DMS53 treated with DMSO at 0.1 percent for 48 hours (cell line): ENCODE data around the gene MRPS5.
"Not testable (repeated sequence)": the region's sequence is repeated elsewhere in the genome, so short reads cannot be mapped to it uniquely, and the experiment has no call there.

ENCODE experiments used
- DNase-seq: peaks from one replicate; lab custom pipeline; 2025; ENCODE audit not compliant: unreplicated experiment; lab: John Stamatoyannopoulos, UW

Gene MRPS5

DNA sequence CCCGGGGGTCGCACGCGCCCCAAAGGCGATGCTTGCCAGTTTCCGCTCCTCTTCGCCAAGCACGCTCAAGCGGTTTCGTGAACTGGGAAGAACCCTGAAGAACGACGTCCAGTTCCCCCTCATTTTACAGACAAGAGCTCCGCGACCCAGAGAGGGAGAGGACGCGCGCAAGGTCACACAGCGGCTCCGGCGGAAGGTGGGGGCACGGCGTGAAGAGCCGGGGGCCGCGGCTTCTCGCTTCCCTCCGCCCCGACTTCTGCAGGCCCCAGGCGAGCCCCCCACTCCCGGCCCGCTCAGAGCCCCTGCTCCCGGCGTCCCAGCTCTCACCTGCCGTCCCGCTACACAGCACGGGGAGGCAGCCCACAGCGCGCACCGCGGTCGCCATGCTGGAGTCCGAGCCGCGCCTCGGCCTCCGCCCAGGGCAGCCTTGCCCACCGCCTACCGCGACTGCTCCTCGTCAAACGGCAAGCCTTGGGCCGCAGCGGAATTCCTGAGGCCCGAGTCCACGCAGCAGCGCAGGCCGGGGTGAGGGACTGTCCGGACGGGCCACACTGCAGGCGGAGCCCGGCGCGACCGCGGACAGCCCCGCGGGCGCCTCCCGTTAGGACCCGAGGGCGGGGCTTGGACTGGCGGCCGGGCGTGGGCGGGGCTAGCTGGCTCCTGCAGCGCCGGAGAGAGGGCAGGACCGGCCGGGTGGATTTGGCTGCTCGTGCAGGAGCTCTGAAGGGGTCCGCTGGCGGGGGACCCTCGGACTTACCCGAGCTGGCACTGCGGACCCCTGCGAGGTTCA lies at the start of gene MRPS5:
Gene MRPS5, minus strand, starts transcription at position 402 of the 790 bp plus-strand sequence. Its CDS starts 17 bp downstream, at position 385.
- peak; percentile 65 for DNase-seq

DNA sequence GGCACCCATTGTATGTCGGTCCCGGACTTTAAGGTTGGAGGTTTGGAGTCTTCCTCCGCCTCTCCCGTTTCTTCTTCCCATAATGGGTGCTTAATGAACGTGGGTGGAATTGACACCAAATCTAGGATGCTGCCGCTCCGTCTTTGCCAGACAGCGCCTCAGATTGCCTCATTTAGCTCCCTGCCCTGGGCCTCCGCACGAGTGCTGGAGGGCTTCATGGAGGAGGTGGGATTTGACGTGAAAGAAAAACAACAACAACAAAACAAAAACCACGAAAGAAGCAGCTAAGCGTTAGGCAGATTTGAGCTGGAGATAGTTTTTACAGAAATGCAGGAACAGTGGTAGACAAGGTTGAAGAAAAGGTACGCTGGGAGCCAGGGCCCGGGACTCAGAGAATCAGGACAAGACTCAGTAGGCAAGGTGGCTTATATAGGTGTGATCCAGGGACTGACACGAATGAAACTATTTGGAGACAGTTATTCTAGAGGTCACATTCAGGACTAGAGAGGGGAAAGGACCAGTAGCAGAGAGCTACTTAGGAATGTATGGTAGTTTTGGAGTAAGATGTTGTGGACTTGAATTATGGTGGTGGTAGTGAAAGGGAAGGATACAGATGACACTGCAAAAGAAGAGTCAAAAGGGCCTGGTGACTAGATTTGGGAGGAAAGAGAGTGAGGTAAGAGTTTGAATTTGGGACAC lies 44.6 kb upstream of the MRPS5 start:
- DNase-seq = peak; percentile 32

DNA sequence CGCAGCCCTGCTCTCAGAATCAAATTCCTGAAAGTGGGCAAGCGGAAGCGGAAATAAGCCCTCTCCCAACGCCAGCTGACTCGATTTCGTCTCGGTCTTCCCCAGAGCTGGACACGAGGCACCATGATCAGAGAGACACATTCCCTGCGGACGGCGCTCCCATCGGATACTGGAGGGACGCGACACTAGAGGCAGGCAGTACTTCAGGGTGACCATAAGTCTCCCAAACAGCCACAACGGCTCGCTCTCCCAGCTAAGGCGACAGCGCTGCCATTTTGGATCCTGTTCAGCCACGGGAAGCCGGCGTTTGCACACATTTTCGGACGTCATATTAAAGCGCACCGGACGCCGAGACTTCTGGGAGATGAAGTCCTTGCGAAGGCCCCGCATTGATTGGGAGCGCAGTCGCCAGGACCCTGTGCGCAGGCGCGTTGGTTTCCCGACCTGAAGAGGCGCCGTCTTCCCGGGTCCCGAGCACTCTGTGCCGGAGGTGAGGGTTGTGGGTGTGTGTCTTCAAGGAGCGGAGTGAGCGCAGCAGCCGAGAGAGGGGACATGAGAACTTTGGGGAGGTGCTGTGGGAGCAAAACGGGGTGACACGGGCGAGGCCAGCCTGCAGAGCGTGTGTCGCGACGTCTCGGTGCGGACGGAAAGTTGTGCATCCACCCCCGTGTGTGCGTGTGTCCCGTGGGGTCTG lies 43.9 kb upstream of the MRPS5 start, which contains the start of gene ZNF2:
Gene ZNF2, plus strand, starts transcription at position 439 of the 694 bp plus-strand sequence. CDS start 10,418 bp downstream, outside the sequence.
- DNase-seq = peak; percentile 99

DNA sequence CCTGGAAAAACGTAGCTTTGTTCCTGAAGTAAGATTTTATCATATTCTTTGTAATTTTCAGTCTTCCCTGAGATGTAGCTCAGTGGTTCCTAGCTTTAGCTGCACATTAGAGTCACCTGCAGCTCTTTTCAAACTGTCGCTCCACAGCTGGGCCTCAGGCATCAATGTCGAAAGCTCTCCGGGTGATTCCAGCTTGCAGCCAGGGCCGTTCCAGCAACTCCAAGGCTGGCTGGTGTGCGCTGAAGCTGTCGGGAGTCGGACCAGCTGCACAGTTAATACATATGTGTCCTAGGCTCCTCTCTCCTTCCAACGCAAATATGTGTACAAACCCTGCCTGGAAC lies 43.4 kb upstream of the MRPS5 start:
- DNase-seq = peak; percentile 69

DNA sequence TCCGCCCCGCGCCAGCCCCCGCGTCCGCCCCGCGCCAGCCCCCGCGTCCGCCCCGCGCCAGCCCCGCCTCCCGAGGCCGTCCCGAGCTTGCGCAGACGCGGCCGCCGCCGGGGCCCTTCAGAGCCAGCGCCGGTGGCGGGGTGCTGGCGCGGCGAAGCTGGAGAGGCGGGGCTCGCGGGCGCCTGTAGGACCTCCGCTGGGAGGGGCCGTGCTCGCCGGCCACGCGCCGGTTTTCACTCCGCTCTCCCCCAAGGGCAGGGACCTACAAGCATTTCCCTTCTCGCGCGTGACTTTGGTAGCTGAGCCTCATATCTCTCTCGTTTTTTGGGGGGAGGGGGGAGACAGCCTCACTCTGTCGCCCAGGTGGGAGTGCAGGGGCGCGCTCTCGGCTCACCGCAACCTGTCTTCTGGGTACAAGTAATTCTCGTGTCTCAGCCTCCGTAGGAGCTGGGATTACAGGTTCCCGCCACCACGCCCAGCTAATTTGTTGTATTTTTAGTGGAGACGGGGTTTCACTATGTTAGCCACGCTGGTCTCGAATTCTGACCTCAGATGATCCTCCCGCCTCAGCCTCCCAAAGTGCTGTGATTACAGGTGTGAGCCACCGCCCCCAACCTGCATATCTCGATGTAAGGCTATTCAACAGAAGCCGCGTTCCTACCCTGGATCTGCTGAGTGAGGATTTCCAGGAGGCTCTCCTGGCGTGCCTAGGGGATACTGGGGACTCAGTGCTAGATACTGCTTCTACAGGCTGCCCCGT lies 38.3 kb upstream of the MRPS5 start, which contains the start of gene ZNF514:
Gene ZNF514, minus strand, starts transcription at position 159 of the 760 bp plus-strand sequence. CDS start 6,595 bp downstream, outside the sequence.
- DNase-seq = peak; percentile 75

DNA sequence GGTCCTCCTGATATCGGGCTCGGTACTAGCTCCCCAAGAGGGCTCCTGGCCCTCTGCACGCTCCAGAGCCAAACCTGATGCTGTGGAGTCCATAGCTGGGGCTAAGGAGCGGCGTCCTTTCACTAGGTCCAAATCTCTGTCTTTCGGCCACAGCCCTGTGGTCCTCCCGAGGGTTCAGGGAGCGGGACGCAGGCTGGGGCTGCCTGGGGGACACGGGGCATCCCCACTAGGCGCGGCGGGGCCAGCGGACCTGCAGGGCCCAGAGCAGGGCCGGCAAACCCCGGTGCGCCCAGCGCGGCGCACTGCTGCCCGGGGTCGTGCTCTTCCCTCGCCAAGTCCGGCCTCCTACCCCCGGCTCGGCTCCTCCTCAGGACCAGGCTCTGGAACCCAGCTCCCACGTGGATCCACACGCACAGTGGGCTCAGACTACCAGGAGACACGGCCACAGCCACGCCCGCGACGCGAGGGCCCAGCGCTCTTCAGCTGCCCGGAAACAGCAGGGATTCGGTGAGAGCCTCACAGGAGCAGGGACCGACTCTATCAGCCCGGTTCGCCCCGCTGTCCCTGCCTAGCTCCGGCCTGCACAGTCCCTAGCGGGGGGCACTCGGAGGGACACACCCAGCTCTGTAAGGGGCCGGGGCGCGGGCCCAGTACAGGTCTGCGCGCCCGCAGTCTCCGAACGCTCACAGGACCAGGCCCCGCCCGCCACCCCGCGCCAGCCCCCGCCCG lies 37.4 kb upstream of the MRPS5 start:
- DNase-seq = peak; percentile 10

DNA sequence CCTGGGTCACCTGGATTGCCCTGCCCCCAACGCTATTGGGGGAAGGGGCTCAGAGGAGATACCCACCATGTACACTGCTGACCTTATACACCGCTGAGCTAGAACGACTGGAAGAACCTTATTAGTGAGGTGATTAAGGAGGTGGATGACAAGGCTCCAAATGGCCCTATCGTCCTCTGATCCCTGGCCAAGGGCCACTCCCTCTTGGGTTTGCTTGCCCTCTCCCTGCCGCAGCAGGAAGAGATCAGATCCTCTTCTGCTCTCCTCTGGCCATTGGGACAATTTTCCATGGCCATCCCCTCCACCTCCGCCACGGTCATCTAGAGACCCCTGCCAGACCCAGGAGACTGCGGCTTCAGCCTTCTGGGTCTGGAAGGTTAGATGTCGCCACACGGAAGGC lies 36.8 kb upstream of the MRPS5 start:
- no peak for DNase-seq

DNA sequence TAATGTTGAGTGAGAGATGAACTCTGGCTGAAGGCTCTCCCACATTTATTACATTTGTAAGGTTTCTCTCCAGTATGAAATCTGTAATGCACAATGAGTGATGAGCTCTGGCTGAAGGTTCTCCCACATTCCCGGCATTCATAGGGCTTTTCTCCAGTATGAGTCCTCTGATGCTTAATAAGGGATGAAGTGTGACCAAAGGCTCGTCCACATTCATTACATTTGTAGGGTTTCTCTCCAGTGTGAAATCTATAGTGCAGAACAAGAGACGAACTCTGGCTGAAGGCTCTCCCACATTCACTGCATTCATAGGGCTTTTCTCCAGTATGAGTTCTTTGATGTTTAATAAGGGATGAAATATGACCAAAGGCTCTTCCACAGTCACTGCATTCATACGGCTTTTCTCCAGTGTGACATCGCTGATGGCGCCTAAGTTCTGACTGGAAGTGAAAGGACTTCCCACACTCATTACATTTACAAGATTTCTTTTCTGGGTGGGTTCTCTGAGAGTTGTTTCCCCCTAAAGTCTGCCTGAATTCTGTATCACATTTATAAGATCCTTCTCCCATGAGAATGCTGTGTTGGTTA lies 27.9 kb upstream of the MRPS5 start:
- no peak for DNase-seq

DNA sequence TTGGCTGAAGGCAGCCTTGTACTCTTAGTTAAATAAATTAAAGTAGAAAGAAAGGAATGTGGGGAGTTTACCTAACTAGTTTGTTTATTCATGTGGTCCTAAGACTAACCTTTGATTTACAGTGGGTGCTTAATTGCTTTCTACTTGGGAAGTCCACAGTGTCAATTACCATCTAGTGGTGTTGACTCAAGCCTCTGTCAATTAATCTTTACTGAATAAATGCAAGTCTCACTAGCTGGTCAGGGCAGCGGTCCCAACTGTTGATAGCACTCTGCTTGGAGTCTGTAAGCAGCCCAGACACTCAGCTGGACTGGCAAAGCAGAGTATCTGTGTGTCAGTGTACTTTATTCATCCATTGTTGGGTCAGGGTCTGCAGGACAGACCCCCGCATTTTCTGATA lies 22.2 kb upstream of the MRPS5 start:
- DNase-seq = no peak

DNA sequence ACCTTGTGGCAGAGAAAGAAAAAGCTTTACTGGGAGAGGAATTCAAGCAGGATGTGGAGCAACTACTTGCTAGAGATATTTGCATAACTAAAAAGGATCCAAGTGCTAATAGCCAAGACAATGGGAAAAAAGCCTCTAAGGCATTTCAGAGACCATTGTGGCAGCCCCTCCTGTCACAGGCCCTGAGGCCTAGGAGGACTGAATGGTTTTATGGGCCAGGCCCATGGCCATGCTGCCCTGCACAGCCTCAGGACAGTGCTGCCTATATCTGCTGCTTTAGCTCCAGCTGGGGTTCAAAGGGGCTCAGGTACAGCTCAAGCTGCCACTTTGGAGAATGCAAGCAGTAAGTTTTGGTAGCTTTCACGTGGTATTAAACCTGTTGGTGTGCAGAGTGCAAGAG lies 17.1 kb upstream of the MRPS5 start:
- DNase-seq = no peak

DNA sequence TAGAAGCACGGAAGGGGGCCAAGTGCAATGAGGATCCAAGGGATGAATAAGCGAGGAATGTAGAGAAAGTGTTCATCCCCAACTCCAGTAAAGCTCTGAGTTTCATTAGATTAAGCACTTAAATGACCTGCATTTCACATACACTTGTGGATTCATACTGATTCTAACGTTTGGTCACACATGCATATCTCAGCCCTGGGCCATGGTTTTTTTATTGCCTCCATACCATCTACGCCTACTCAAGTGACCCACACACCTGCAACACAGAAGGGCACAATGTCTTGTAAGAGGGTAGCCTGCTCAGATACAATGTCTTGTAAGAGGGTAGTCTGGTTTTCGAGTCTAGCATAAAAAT lies 566 bp upstream of the MRPS5 start:
- DNase-seq = no peak

DNA sequence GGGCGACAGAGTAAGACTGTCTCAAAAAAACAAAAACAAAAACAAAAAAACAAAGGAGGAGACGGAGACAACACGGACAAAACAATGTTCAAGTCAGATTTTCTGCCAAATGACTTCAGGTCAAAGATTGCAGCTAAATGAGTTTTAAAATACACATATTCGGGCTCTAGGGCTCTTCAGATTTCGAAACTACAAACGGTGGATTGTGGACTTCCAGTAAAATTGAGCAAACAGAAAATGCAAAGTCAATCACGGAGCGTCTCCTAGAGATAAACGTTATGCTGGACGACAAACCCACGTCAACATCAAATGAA lies 558 bp downstream of the MRPS5 start:
- peak; percentile 17 for DNase-seq

DNA sequence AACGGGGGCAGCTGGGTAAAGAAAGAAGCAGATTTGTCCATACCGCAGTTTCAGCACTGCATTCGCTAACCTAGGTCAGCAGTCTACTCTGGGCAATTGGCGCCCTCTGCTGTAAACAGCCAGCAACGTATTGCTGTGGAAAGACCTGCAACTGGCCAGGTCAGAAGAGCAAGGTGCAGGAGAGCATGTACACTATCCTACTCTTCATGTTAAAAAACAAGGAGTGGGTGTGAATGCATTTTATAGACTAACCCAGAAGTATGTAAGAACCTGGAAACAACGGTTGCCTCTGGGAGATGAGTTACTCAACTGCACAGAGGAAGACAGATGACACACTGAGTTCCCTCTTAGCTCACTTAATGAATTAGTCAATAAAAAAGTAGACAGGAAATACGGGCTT lies 6.2 kb downstream of the MRPS5 start:
- peak; percentile 82 for DNase-seq

DNA sequence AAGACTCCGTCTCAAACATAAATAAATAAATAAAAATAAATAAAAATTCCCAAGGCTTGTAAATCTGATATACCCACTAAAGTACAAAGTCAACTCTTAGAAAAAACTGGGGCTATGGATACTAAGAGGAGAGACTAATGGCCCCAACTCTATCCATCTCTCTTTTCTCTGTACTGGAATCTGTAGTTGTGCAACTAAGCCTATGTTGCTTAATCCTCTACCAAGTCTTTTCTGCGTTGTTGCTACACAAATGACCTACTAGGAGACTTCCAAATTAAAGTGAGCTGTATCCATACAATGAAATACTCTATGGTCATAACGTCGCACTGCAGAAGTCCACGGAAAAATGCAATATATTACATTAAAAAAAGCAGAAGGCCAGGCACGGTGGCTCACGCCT lies 8.1 kb downstream of the MRPS5 start:
- DNase-seq = no peak

DNA sequence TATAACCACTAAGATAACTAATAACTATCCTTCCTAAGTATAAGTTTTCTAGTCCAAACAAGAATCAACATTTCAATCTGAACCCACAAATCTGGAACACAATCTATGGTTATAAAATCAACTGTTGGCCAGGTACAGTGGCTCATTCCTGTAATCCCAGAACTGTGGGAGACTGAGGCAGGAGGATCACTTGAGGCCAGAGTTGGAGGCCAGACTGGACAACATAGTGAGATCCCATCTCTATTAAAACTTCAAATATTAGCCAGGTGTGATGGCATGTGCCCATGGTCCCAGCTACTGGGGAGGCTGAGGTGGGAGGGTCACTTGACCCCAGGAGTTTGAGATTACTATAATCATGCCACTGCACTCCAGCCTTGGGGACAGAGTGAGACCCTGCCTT lies 11.2 kb downstream of the MRPS5 start:
- no peak for DNase-seq

DNA sequence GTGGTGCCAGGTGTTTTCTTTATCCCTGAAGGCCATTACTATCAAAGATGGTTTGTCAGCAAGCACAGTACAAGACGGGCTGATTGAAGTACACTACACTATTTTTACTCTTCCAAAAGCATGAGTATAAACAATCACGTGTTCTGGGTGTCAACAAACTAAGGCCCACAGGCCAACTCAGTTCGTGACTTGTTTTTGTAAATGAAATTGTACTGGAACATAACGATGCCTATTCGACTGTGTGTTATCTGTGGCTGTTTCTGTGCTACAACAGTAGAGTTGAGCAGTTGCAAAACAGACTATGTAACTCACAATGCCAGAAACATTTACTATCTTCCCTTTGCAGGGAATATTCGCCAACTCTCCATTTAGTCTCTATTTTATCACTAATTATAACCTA lies 12.3 kb downstream of the MRPS5 start:
- DNase-seq = no peak

DNA sequence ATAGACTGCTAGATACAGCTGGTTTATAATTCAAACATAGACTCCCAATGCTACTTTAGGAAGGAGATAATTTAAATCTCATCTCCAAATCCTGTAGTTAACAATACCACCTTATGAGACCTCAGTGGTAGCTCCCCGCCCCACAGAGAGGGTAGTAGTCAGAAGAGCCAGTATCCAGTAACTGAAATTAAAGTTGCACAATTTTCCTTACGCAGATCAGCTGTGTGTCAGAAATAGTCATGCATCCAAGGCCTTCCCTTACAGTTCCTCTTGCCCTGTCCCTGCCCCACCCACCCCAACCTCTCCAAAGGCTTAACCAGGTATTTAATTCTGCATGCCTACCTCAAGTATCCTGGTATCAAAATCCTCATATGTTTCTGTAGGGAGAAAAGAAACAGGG lies 15.5 kb downstream of the MRPS5 start:
- no peak for DNase-seq

DNA sequence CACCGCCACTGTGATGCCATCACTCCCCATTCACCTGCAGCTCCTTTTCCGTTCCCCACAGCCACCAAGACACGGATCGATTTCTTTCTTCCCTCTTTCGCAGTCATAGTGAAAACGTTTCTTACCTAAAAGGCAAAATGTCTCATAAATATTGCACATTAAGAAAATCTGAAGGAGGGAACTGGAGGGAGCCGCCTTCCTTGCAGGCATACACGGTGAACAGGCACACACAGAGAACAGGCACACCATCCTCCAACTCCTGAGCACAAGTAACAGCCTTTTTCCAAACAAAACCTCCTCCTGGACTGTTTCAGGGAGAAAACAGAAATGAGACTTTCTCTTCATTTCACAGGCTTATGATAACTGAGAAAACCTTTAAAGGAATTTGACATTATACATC lies 17.0 kb downstream of the MRPS5 start:
- DNase-seq = no peak

DNA sequence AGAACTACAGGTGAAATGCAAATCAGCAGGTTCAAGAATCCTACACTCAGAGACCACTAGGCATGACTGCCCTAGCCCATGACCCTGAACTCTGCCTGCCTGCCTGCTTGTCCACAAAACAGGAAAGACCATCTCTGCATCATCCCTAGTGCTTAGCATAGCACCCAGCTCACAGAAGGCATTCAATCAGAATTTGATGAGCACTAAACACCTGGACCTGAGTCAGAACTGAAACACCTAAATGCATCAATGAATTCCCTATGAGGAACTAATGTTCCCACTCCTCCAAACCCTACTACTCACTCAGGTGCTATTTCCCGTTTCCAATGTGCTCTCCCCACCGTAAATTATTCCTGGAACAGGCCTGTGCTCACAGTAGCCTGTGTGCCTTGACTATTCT lies 21.7 kb downstream of the MRPS5 start:
- no peak for DNase-seq

DNA sequence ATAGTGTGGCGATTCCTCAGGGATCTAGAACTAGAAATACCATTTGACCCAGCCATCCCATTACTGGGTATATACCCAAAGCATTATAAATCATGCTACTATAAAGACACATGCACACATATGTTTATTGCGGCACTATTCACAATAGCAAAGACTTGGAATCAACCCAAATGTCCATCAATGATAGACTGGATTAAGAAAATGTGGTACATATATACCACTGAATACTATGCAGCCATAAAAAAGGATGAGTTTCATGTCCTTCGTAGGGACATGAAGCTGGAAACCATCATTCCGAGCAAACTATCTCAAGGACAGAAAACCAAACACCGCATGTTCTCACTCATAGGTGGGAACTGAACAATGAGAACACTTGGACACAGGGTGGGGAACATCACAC lies 23.3 kb downstream of the MRPS5 start:
- DNase-seq = not testable (repeated sequence)
